Lower lobe of right lung (tissue), 2 donors: ENCODE measurements around the gene TMPRSS2. TPM values are rescaled to one million over a fixed set of nuclear protein-coding genes. Genes with fewer than 3 reads are reported as not detected.

Experiments used
- ATAC-seq, 2 donors: fragments of 200-7000 bp; cut with Tn5 transposase; one replicate each; pipeline ENCODE4 v1.9.1; 2020 to 2022; ENCODE audit warnings: mild to moderate bottlenecking in 2 of 2, moderate library complexity in 2 of 2
- DNase-seq: peaks from one replicate; pipeline ENCODE4 v3.0.0-alpha.2; 2020
- H3K27ac ChIP-seq: fragments of 200-600 bp; one replicate; pipeline ENCODE4 v1.8.0; 2022
- H3K27me3 ChIP-seq: fragments of 200-600 bp; one replicate; pipeline ENCODE4 v1.8.0; 2022; ENCODE audit warnings: low read depth
- H3K36me3 ChIP-seq: fragments of 200-600 bp; one replicate; pipeline ENCODE4 v1.8.0; 2022; ENCODE audit warnings: mild to moderate bottlenecking
- H3K4me1 ChIP-seq: fragments of 200-600 bp; one replicate; pipeline ENCODE4 v1.8.0; 2022
- H3K4me3 ChIP-seq: fragments of 200-600 bp; one replicate; pipeline ENCODE4 v1.8.0; 2022; ENCODE audit warnings: mild to moderate bottlenecking
- H3K9me3 ChIP-seq: fragments of 200-600 bp; one replicate; pipeline ENCODE4 v1.8.0; 2022
- CTCF ChIP-seq: fragments of 200-600 bp; IDR thresholded peaks from one replicate; pipeline ENCODE4 v1.8.0; 2022; ENCODE audit warnings: antibody characterized with exemption, mild to moderate bottlenecking
- intact Hi-C: fragments of 100-400 bp; cut with DNase I; formaldehyde crosslinking; loops from one replicate; pipeline ENCODE4 v1.11.0; 2022
- total RNA-seq: library from RNA; stranded (reverse); fragmentation: NEBNext Ultra II Directional; extraction: Animal tissue kit (Norgen Biotek cat#: 25700); gene quantifications from one replicate; pipeline ENCODE4 v1.2.1, GENCODE V29; 2021
- donor health status: DM: no; HTN: yes; CAD: no; lungs with severe emphysema.

TMPRSS2 gene
- total RNA-seq, 1 donor from 2014 or later, result 87.7 TPM

GRCh38 chr21:41545500-41546359 is 37.8 kb upstream of the TMPRSS2 start:
- intact Hi-C loops, result no loop called here
- ATAC-seq (no peak), DNase-seq (no peak)
- H3K4me3 ChIP-seq, result no peak overlapping the region
- no peak overlapping the region for H3K27ac ChIP-seq
- TF ChIP-seq CTCF, result no peak
- H3K4me1 ChIP-seq, result no peaks in the 10 kb centered on the region
- H3K9me3 ChIP-seq, result no peaks in the 10 kb centered on the region
- no peaks in the 10 kb centered on the region for H3K36me3 ChIP-seq
- H3K27me3 ChIP-seq, result no peaks in the 10 kb centered on the region

GRCh38 chr21:41542727-41543126 is 34.8 kb upstream of the TMPRSS2 start:
- Histone ChIP-seq H3K4me3 (no peak overlapping the region), H3K27ac (no peak overlapping the region), H3K9me3 (no peaks in the 10 kb centered on the region), H3K36me3 (no peaks in the 10 kb centered on the region), H3K27me3 (peaks cover 6% of the 10 kb centered on the region), H3K4me1 (no peaks in the 10 kb centered on the region)
- TF ChIP-seq CTCF, result no peak
- intact Hi-C loops, result no loop called here
- no peak for ATAC-seq
- no peak for DNase-seq

- no peak for DNase-seq
- Histone ChIP-seq H3K36me3 (no peaks in the 10 kb centered on the region), H3K27ac (no peak overlapping the region), H3K4me1 (no peaks in the 10 kb centered on the region), H3K27me3 (peaks cover 12% of the 10 kb centered on the region), H3K4me3 (no peak overlapping the region), H3K9me3 (no peaks in the 10 kb centered on the region)
- intact Hi-C loops, result no loop called here
- peak; percentile 15 to 69 for ATAC-seq
- no peak for TF ChIP-seq CTCF
Observed at GRCh38 chr21:41537356-41537755, 29.4 kb upstream of the TMPRSS2 start.

- Histone ChIP-seq H3K4me3 (no peak overlapping the region), H3K4me1 (no peaks in the 10 kb centered on the region), H3K27ac (no peak overlapping the region), H3K27me3 (peaks cover 12% of the 10 kb centered on the region), H3K36me3 (no peaks in the 10 kb centered on the region), H3K9me3 (no peaks in the 10 kb centered on the region)
- TF ChIP-seq CTCF, result no peak
- DNase-seq (no peak), ATAC-seq (peak in 1 of 2 donors; percentile 17)
- intact Hi-C loops, result no loop called here
Observed at GRCh38 chr21:41536827-41537103, 28.8 kb upstream of the TMPRSS2 start.

- DNase-seq (peak; percentile 68), ATAC-seq (peak; percentile 78 to 88)
- H3K27me3 ChIP-seq, result peaks cover 12% of the 10 kb centered on the region
- intact Hi-C loops, result no loop called here
- no peaks in the 10 kb centered on the region for H3K36me3 ChIP-seq
- no peaks in the 10 kb centered on the region for H3K4me1 ChIP-seq
- no peak overlapping the region for H3K27ac ChIP-seq
- no peaks in the 10 kb centered on the region for H3K9me3 ChIP-seq
- no peak overlapping the region for H3K4me3 ChIP-seq
- TF ChIP-seq CTCF, result no peak
Observed at GRCh38 chr21:41536076-41536826, 28.3 kb upstream of the TMPRSS2 start.
